HFFc6 (cell line): ENCODE measurements around the gene ZDBF2. TPM values are rescaled to one million over a fixed set of nuclear protein-coding genes. Genes with fewer than 3 reads are reported as not detected.

ENCODE experiments used
- DNase-seq: peaks from one replicate; pipeline ENCODE4 v3.0.0-alpha.2; 2018
- H3K27ac Mint-ChIP-seq: 2 replicates; pipeline ENCODE4 v1.8.0; 2020; ENCODE audit warnings: mild to moderate bottlenecking, mixed read lengths
- H3K27me3 Mint-ChIP-seq: 2 replicates; pipeline ENCODE4 v1.8.0; 2021; ENCODE audit warnings: mild to moderate bottlenecking, moderate library complexity, mixed read lengths; ENCODE audit not compliant: insufficient read depth
- H3K36me3 Mint-ChIP-seq: 2 replicates; pipeline ENCODE4 v1.8.0; 2021; ENCODE audit warnings: low read depth, mixed read lengths
- H3K4me1 Mint-ChIP-seq: 2 replicates; pipeline ENCODE4 v1.8.0; 2020; ENCODE audit warnings: low read depth, mixed read lengths
- H3K4me3 Mint-ChIP-seq: 2 replicates; pipeline ENCODE4 v1.8.0; 2020; ENCODE audit warnings: mild to moderate bottlenecking, moderate library complexity, mixed read lengths
- H3K9me3 Mint-ChIP-seq: 2 replicates; pipeline ENCODE4 v1.8.0; 2020; ENCODE audit warnings: mild to moderate bottlenecking, mixed read lengths
- CTCF ChIP-seq: fragments of 200-600 bp; sonication (generic); IDR thresholded peaks from 2 replicates; pipeline ENCODE4 v1.5.0; 2021; ENCODE audit warnings: antibody characterized with exemption, mild to moderate bottlenecking
- total RNA-seq, 6 experiments: library from RNA; stranded (reverse); fragmentation: NEBNext Ultra II Directional; extraction: Animal tissue kit (Norgen Biotek cat#: 25700); gene quantifications; 2 replicates in 1 of 6; 3 replicates in 5 of 6; pipeline ENCODE4 v1.2.3, GENCODE V29; 2021

The ZDBF2 gene
- total RNA-seq, 6 experiments from 2014 or later, result 11.4 to 15.4 (median 12.9) TPM

DNA sequence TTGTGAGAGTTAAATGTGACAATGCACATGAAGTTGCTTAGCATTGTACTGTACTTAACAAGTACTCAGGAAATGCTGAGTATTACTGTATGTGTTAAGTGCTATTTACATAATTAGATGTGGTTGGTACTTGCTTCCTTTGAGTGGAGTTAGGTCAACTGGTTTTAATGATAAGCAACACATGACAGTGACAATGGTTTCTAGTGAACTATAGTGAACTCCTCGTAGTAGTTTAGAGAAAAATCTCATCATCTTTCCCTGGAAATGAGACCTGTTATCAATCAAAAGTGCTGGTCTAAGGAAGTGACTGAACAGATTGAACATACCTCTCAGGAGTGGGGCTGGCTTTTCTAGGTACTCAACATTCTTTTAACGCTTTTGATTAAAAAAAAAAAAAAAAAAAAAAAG is 29.2 kb upstream of the ZDBF2 start:
- DNase-seq, result no peak
- Mint-ChIP-seq H3K27me3 (peaks cover 5% of the 10 kb centered on the region; the same call in 1 of the 2 replicates), H3K4me1 (no peaks in the 10 kb centered on the region), H3K4me3 (no peak overlapping the region), H3K36me3 (no peaks in the 10 kb centered on the region), H3K9me3 (no peaks in the 10 kb centered on the region), H3K27ac (no peak overlapping the region)
- TF ChIP-seq CTCF, result no peak

GRCh38 chr2:206250041-206250897 is 24.2 kb upstream of the ZDBF2 start:
- peak; percentile 28; the same call in 1 of the 2 replicates for TF ChIP-seq CTCF
- Mint-ChIP-seq H3K9me3 (peaks cover 11% of the 10 kb centered on the region), H3K4me1 (peaks cover 5% of the 10 kb centered on the region; the same call in 1 of the 2 replicates), H3K4me3 (peak overlapping the region; percentile 87), H3K27ac (peak overlapping the region; percentile 15; the same call in 1 of the 2 replicates), H3K36me3 (peaks cover 5% of the 10 kb centered on the region; the same call in 1 of the 2 replicates), H3K27me3 (peaks cover 28% of the 10 kb centered on the region)
- peak; percentile 8 for DNase-seq

DNA sequence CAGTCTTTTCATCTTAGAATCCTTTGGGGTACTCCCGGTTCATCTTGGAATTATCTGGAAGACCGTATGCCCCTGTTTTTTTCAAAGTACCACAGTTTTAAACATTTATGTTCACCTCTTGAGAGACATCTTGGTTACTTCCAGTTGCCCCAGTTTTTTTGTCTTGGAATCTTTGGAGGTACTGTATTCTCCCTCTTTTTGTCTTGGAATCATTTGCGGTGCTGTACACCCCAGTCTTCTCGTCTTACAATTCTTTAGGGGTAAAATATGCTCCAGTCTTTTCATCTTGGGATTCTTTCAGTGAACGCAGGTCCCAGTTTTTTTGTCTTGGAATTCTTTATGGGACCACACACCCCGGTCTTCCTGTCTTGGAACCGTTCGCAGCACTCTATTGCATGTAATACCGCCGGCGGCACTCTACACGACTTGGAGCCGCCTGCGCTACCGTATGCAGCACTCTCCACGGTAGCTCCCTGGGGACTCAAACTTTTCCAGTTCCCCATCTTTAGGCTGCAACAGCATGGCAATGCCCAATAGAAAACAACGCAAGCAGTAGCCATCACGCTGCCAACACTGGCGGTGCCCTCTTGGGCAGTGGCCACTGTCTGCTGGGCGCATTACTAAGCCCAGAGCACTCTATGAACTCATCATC is 21.2 kb upstream of the ZDBF2 start:
- TF ChIP-seq CTCF, result no peak
- H3K4me3 Mint-ChIP-seq, result no peak overlapping the region
- H3K27me3 Mint-ChIP-seq, result peaks cover 44% of the 10 kb centered on the region
- H3K36me3 Mint-ChIP-seq, result peaks cover 5% of the 10 kb centered on the region; the same call in 1 of the 2 replicates
- peaks cover 11% of the 10 kb centered on the region for H3K9me3 Mint-ChIP-seq
- no peak overlapping the region for H3K27ac Mint-ChIP-seq
- no peak for DNase-seq
- H3K4me1 Mint-ChIP-seq, result peaks cover 5% of the 10 kb centered on the region; the same call in 1 of the 2 replicates

- Mint-ChIP-seq H3K9me3 (peaks cover 11% of the 10 kb centered on the region), H3K36me3 (peaks cover 5% of the 10 kb centered on the region; the same call in 1 of the 2 replicates), H3K4me1 (peaks cover 5% of the 10 kb centered on the region; the same call in 1 of the 2 replicates), H3K4me3 (no peak overlapping the region), H3K27me3 (peaks cover 44% of the 10 kb centered on the region), H3K27ac (no peak overlapping the region)
- TF ChIP-seq CTCF, result no peak
- no peak for DNase-seq
Measured at GRCh38 chr2:206253777-206254166, 20.7 kb upstream of the ZDBF2 start.

- no peak for TF ChIP-seq CTCF
- DNase-seq, result no peak
- Mint-ChIP-seq H3K27ac (no peak overlapping the region), H3K4me3 (no peak overlapping the region), H3K36me3 (peaks cover 5% of the 10 kb centered on the region; the same call in 1 of the 2 replicates), H3K4me1 (peaks cover 12% of the 10 kb centered on the region), H3K9me3 (peaks cover 11% of the 10 kb centered on the region), H3K27me3 (peaks cover 46% of the 10 kb centered on the region)
Measured at GRCh38 chr2:206255003-206255402, 19.5 kb upstream of the ZDBF2 start.
